Astrocyte of the hippocampus (primary cell): ENCODE data around the gene CEP131.

Source experiments
- DNase-seq: peaks from one replicate; pipeline ENCODE4 v3.0.0; 2011; ENCODE audit warnings: low read depth, low spot score

CEP131 gene

GRCh38 chr17:81251709-81252301 lies 29.0 kb upstream of the CEP131 start:
- no peak for DNase-seq

- DNase-seq = peak; percentile 31
Measured at GRCh38 chr17:81251094-81251708, 28.4 kb upstream of the CEP131 start.

GRCh38 chr17:81250286-81251093 lies 27.7 kb upstream of the CEP131 start:
- DNase-seq = no peak

GRCh38 chr17:81249223-81250040 lies 26.7 kb upstream of the CEP131 start:
- DNase-seq = no peak

- no peak for DNase-seq
Measured at GRCh38 chr17:81248649-81249048, 25.9 kb upstream of the CEP131 start.

- DNase-seq = no peak
Measured at GRCh38 chr17:81247339-81247990, 24.7 kb upstream of the CEP131 start.

- DNase-seq = no peak
Measured at GRCh38 chr17:81246679-81247338, 24.0 kb upstream of the CEP131 start.

GRCh38 chr17:81246343-81246670 lies 23.5 kb upstream of the CEP131 start:
- no peak for DNase-seq

- no peak for DNase-seq
Measured at GRCh38 chr17:81245665-81246342, 23.0 kb upstream of the CEP131 start.

- DNase-seq = peak; percentile 47
Measured at GRCh38 chr17:81245024-81245664, 22.4 kb upstream of the CEP131 start.

GRCh38 chr17:81244358-81245023 lies 21.7 kb upstream of the CEP131 start:
- DNase-seq = no peak

- no peak for DNase-seq
Measured at GRCh38 chr17:81243333-81243664, 20.5 kb upstream of the CEP131 start.

- no peak for DNase-seq
Measured at GRCh38 chr17:81242421-81243332, 19.9 kb upstream of the CEP131 start.

- peak; percentile 64 for DNase-seq
Measured at GRCh38 chr17:81241648-81242420, 19.1 kb upstream of the CEP131 start.

GRCh38 chr17:81241203-81241602 lies 18.4 kb upstream of the CEP131 start:
- no peak for DNase-seq

GRCh38 chr17:81240761-81241160 lies 18.0 kb upstream of the CEP131 start:
- DNase-seq = no peak

GRCh38 chr17:81239714-81240555 lies 17.2 kb upstream of the CEP131 start:
- DNase-seq = peak; percentile 42
